Activated T-cell treated with anti-CD3 and anti-CD28 coated beads for 4 hours (primary cell): ENCODE measurements around the gene ZNF385B.

ENCODE experiments used
- DNase-seq: peaks from one replicate; pipeline ENCODE4 v3.0.0-alpha.2; 2020

ZNF385B gene

DNA sequence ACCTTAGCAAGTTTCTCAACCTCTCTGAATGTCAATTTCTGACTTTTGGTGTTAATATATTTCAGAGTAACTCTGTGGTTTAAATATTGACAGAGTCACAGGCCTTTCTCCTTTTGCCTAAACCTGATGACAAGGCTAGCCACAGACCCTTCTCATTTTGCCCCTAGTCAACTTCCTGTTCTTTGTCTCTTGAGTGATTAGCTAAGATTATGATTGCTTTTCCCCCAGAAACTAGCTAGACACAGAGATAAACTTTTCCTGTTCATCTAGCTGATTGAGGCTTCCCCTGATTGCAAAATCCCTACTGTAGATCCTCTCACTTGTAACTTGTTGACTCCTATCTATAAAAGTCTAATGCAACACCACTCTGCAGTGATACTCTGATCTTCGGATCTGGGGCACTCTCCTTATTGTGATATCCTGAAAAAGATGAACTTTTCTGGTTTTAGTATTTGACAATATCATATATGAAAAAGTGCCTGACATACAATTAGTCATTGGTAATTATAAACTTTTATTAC is 241.4 kb downstream of the ZNF385B start:
- DNase-seq = no peak

DNA sequence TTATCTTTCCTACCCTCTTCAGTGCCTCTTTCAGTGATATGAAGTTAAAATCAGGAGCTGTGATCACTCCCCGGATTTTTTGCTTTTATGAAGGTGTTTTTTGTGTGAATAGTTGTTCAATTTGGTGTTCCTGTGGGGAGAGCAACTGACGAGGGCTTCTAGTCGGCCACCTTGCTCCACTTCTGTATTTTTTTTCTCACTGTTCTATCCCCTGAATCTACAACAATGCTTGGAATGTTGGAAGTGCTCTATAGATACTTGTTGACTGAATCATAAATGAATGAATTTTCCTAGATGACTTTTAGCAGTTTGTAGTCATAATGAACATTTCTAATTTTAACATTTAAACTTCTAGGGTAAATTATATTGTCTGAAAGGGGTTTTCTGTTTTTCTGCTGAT is 247.3 kb downstream of the ZNF385B start:
- DNase-seq = no peak

DNA sequence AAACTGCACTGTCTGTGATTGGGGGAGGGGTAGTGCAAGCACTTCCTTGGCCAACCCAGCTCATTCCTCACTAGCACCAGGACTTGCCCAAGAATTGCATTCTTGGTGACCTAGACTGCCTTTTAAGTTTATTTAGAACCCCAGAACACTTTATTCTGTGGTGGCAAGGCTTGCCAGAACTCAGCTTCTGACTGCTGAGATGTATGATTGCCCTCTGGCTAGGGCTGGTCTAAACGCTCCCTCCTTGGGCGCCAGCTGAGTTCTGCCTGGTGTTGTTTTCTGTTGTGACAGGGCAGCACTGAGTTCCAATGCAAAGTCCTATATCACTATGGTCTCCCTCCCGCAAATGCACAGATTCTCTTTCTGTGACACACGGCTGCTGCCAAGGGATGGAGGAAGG is 247.7 kb downstream of the ZNF385B start:
- DNase-seq = no peak

DNA sequence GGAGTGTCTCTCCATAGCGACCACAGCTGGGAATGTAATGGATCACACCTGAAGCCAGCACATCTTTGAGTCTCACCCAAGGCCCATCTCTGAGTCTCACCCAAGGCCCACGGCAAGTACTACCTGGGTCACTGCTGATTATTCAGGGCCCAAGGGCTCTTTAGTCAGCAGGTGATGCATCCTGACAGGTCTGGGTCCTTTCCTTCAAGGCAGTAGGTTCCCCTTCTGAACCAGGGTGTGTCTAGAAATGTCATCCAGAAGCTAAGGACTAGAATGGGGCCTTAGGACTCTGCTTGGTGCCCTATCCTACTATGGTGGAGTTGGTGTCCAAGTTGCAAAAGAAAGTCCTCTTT is 248.1 kb downstream of the ZNF385B start:
- DNase-seq = no peak

DNA sequence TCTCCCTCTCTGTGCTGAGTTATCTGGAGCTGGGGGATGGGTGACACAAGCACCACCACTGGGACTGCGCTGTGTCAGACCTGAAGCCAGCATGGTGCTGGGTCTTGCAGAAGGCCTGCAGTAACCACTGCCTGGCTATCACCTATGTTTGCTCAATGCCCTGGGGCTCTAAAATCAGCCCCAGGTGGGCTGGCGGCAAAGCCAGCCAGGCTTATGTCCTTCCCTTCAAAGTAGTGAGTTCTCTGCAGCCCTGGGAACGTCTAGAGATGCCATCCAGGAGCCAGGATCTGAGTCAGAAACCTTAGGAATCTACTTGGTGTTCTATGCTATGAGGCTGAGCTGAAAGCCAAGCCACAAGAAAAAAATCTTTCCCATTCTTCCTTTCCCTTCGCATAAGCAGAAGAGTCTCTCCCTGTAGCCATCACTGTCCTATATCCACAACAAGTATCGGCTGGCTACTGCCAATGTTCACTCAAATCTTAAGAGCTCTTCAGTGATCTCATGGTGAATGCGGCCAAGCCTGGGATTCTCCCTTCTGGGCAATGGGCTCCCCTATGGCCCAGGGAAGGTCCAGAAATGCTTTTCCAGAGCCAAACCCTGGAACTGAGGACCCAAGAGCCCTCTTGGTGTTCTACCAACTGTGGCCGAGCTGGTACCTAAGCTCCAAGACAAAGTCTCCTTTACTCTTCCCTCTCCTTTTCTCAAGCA is 248.7 kb downstream of the ZNF385B start:
- no peak for DNase-seq

DNA sequence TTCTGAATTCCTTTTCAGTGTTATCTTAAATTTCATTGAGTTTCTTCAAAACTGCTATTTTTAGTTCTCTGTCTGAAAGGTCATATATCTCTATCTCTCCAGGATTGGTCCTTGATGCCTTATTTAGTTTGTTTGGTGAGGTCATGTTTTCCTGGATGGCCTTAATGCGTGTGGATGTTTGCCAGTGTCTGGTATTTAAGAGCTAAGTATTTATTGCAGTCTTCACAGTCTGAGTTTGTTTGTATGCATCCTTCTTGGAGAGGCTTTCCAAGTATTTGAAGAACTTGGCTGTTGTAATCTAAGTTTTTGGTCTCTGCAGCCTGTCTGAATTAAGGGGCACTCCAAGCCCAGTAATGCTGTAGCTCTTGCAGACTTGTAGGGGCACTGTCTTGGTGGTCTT is 249.3 kb downstream of the ZNF385B start:
- no peak for DNase-seq

DNA sequence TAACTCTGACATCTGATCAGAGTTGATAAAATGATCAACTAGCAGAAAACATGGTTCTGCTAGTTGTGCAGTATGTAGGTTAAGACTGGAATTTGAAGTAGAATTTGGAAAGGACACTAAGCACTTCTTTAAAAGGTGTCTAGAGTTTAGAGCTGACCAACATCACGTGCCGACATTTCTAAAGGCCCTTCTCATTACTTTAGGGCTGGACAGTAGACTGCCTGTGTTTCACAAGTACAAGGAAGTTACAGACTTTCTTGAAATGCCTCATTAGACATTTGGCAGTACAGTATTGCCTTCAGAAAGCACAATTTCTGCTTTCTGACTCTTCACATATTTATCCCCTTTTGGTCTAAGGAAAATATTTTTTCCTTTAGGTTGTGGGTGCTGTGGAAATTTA is 255.3 kb downstream of the ZNF385B start:
- no peak for DNase-seq

DNA sequence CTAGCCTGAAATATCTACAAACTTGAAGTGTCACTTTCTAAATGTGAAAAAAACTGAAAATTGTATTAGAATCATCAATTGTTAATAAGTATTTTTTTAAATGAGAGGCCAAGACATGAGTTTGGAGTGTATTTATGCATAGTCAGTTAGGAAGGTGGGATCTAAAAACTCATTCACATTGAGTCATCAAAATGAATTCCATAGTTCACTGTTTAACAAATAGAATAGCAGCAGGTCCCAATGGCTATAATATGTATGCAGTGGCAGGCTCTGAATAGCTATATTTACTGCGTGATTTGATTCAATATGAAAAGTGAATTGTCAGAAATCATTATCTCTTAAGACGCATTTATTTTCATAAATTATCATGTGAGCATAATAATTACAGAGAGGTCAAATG is 256.1 kb downstream of the ZNF385B start:
- no peak for DNase-seq

DNA sequence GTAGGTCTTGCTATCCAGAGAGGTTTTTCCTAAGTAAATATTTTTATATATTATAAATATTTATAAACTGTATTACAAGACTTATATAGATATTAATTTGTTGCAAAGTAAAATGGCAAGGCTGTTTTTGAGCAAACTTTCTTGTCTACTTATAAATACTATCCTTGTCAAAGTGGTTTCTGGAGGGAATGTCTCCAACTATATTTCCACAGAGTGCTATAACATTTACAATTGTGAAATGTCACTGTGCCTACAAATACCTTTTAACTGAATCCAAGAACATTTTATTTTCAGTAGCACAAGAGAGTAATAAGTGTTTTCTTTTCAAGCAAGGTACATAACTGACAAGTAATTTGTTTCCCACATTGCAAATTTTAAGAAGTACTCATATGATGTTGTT is 256.8 kb downstream of the ZNF385B start:
- no peak for DNase-seq

DNA sequence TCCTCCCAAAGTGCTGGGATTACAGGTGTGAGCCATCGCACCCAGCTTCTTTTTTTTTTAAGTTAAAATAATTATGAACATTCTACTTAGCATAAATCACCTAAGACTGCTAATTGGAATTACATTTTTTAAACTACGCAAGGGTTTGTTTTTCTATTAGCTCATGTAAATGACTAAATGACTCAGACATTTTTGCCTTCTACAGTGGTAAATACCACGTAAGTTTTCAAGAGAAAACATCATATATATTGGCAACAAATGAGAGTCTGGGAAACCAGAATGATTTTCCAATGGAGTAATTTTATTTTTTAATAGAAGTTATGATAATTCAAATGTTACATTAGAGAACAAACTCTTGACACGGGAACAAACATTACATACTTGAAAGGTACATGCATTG is 259.0 kb downstream of the ZNF385B start:
- DNase-seq = no peak

DNA sequence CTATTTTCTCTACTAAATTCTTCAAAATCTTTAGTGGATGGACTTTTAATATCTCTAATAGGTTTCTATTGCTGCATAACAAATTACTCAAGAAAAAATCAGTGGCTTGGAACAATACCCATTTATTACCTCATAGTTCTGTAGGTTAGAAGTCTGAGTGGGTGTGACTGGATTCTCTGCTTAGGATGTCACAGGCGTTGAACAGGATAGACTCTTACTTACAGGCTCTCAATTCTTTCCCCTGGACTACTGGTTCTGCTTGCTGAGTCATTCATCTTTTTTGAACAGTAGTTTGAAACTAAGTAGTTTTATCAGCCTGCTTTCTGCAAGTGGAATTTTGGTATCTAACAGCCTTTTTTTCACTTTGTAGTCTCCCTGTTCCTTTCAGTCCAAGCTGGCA is 265.4 kb downstream of the ZNF385B start:
- DNase-seq = no peak

DNA sequence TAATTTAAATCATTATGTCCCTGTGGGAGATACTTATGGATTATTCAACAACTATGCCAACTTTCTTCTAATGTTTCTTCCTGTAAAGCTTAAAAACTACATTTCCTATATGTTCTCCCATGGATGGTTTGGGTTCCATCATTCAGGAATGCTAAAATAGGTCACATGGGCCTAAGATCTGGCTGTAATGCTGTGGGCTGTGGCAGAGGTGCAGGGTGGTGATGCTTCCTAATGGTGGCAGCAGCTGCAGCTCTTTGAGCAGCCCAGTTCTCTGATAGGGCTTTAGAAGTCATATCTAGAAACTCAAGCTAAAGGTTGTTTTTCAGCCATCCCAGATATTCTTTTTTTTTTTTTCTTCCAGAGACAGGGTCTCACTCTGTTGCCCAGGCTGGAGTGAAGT is 266.1 kb downstream of the ZNF385B start:
- no peak for DNase-seq

DNA sequence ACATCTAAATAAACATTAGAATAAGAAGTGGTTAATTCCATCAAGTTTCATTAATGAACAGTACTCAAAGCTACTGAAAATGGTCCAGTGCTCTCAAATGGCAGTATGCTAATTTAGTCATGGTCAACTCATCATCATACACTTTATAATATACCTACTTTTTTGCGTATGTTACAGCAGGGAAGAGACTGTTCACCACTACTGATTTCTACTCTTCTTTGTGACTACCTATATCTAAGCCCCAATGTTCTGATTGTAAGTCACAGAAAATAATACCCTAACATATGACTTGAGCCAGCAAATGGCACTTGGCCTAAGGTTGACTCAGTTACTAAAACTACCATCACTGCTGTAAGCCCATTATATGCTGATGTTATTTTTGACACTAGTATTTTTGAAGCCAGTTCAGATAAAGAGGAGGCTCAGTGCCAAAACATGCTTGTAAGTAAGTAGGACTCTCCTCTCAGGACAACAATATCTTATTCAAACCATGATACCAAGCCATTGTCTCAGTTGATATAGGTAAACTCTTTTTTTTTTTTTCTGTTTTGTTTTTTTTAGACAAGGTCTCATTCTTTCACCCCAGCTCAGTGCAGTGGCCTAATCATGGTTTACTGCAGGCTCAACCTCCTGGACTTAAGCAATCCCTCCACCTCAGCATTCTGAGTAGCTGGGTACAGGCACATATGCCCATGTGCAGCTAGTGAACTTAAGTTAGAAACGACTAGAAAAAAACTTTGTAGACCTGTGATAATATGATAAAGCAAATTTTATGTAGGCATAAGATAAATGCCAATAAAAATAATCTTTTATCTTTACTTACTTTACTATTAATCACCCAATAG is 266.9 kb downstream of the ZNF385B start:
- DNase-seq = no peak

DNA sequence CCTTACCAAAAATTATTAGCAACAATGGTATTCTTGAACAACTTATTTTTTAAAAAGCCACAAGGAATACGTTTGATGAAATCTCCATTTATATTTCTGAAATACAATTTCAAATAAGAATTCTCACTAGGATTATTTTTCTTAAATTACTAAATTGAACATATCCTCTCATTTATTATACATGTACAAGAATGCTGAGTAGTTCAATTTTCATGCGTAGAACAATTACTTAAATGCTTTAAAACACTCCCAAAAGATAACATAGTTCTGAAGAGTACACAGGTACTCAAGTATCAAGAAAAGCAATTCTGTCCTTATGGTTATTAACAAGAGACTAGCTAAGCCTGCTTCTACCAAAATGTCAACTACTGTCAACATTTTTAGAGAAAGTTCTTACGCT is 268.1 kb downstream of the ZNF385B start:
- no peak for DNase-seq

DNA sequence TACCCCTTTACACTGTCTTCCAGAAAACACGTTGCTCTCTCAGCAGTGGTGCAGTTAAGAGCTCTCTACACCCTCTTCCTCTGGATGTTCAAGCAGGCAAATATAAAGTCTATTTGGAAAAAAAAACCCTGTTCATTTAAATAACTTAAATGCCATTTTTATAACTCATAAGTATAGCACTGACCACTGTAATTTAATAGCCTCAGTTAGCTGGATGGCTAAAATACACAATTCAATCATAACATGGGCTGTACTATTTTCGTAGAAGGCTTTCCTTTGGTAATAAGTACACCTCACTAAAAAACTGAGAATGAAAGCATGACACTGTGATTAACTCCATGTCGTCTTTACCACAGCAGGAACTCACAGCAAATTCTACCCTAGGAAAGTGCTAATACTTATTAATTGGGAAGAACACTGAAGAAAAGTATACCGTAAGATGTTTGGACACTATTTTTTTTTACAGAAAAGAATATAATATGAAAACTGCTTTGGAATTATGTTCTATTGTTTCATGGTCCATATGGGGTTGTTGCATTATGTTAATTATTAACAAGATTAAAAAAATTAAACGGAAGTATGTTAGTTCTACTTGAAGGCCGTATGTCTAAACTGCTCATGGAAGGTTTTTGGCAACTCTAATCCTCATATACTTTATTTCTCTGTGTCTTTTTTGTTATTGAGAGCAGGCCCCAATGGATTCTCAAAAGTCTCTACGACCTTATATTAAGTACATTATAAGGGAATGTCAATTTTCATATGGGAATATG is 269.1 kb downstream of the ZNF385B start:
- DNase-seq = no peak

DNA sequence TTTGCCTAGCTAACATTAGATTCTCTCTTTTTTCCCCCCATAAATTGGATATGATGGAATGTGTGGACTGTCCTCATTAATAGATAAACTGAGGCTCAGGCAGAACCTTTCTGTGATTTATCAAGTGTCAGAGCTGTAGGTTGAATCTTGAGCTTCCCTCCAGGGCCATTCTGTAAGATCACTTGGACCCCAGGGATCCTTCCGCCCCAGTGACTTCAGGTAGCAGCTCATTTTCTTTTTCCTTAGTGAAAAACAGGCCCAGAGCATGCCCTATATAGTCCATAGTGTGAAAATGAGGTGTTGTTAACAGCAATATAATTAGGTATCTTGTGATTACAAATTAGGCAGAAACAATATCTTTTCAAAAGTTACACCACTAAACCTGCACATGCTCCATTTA is 269.7 kb downstream of the ZNF385B start:
- DNase-seq = no peak

DNA sequence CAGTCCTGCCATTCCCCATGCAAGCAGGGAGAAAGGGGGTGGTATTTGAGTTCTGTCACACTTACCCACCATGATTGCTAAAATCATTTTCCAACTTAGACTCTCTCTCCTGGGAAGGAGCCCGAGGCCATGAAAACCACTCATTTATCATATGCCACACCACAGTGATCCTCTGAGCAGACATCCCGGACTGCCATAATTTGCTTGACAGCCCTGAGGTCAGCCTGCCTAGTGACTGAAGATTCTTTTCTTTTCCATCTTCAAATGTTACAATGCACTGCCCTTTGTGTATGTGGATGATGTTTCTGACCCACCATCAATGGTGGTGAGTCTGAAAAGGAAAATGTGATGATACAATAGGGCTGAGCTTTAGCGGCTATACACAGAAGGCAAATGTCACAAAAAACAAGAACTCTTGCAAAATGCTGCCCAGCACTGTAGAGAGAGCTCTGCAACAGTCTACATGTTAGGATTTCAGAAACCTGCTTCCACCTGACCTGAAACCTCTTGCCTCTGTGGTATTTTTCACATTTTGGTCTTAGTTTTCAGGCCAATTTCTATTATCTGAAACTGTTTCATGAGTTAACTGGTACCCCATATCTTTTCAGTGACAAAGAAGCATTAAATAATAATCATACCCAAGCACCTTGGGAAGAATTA is 272.8 kb downstream of the ZNF385B start:
- no peak for DNase-seq

DNA sequence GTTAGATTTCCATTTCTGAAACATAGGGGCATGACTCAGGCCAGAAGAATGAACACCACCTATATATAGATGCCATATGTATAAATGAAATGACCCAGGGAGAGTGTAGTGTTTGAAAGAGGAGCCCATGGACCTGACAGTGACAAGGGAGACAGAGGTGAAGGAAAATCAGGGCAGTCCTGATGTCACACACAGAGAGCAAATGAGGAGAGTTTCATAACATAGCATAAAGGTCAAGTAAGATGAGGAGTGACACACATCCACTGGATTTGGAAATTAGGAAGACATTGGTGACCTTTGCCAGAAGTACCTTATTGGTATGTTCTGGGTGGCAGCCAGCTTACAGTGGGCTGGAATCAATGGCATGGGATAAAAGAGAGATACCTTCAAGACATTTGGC is 276.7 kb downstream of the ZNF385B start:
- no peak for DNase-seq

DNA sequence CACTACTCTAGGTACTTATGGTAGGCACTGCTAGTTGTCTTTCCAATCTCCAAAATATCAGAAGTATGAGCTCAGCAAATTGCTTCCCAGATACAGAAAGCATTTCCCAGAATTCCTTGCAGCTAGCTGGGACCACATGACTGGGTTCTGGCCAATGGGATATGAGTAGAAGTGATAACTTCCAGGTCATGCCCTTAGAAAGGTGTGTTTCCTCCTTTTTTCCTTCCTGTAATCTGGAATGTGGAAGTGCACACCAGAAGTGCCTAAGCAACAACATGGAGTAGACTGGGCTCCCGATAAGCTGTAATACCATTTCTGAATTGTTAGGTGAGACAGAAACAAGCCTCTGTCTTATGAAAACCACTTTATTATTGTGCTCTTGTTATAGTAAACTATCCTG is 279.8 kb downstream of the ZNF385B start:
- DNase-seq = no peak

DNA sequence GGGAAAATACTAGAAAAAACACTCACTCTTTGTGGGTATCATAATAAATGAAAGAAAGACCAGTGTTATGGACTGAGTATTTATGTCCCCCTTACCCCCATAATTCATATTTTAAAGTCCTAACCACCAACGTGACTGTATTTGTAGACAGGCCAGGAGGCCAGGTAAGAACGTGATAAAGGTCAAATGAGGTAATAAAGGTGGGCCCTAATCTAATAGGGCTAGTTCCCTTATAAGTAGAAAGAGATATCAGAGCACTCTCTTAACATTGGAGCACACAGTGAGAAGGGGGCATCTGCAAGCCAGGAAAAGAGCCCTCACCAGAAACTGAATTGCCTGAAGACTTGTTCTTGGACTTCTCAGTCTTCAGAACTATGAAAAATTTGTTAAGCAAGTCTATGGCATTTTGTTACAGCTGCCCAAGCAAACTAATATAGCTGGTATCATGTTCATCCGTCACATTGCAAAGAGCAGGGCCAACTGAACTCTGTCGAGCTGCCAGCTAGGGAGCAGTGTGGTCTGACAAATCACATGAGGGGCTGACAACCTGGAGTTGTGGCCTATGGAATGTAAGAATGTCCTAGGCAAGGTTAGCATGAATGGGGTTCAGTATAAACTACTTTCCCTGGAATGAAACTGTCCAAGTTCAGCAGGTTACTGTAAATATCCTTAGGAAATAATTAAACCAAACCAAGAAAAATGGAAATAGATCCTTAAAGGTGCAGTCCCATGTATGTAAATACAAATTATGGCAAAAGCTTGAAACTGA is 280.9 kb downstream of the ZNF385B start:
- DNase-seq = no peak

DNA sequence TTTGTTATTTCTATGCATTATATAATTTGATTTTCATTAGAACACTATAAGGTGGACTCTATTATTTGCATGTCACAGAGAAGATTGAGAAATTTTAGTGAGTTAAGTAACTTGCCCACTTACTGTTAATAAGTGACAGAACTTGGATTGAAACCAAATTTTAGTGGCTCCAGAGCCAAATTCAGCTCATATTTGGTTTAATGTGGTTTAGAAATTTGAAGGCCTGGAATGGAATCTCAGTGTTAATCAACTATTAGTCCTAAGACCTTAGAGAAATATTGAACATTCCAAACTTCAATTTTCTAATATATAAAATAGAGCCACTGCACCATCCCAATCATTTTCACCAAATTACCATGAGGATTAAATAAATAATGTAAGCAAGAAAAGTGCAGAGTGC is 281.6 kb downstream of the ZNF385B start:
- no peak for DNase-seq

DNA sequence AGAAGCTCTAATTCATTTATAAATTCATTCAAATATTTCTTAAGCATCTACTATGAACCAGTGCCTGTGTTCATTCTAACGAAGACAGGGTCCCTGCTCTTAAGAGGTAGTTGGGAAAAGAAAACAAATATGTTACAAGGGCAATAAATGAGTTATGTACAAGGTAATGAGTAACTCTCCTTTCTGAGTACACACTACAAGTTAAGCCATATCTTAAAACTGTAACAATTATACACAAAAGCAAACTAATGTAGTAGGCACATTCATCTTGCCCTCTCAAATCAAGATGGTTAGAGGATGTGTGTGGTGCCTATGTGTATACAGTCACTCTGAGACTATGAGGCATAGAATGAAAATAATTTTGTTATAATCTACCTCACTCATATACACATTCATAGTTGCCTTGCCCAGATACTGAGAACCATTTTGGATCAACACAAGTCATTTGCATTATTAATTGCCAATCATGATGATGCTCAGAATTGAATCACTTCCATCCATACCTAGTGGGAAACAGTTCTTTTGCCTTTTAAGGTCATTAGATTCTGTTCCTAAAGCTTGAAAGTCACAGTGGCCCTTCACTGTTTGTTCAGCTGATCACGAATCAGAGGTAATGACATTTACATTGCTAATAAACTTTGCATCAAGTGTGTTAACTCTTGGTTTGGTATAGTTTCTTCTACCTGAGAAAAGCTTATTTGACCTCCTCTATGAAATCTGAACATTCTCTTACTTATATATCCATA is 283.1 kb downstream of the ZNF385B start:
- DNase-seq = no peak
